ACC112 (cell line): ENCODE results near the gene GRIK1.

Experiments used
- H2AFZ ChIP-seq: fragments of 200-600 bp; sonication (generic); one replicate; pipeline ENCODE4 v1.6.0; 2017; ENCODE audit warnings: antibody characterized with exemption, low read length; ENCODE audit not compliant: unreplicated experiment
- H3K27ac ChIP-seq: fragments of 200-600 bp; sonication (generic); 2 replicates; pipeline ENCODE4 v1.5.1; 2014; ENCODE audit warnings: low read depth, mild to moderate bottlenecking, antibody characterized with exemption, low read length, moderate library complexity
- H3K27me3 ChIP-seq: fragments of 200-600 bp; sonication (generic); 2 replicates; pipeline ENCODE4 v1.6.1; 2014; ENCODE audit warnings: mild to moderate bottlenecking, antibody characterized with exemption, low read length, moderate library complexity, mixed read lengths; ENCODE audit not compliant: insufficient read depth
- H3K36me3 ChIP-seq: fragments of 200-600 bp; sonication (generic); 2 replicates; pipeline ENCODE4 v1.6.1; 2016; ENCODE audit warnings: mild to moderate bottlenecking, antibody characterized with exemption, low read length, moderate library complexity, mixed read lengths; ENCODE audit not compliant: insufficient read depth
- H3K4me1 ChIP-seq: fragments of 200-600 bp; sonication (generic); one replicate; pipeline ENCODE4 v1.6.1; 2016; ENCODE audit warnings: low read length, mixed read lengths; ENCODE audit not compliant: insufficient read depth, unreplicated experiment, control insufficient read depth
- H3K4me3 ChIP-seq: fragments of 200-600 bp; sonication (generic); 2 replicates; pipeline ENCODE4 v1.5.1; 2014; ENCODE audit warnings: mild to moderate bottlenecking, low read depth, low read length
- H3K79me2 ChIP-seq: fragments of 200-600 bp; sonication (generic); one replicate; pipeline ENCODE4 v1.6.0; 2016; ENCODE audit warnings: low read length; ENCODE audit not compliant: control insufficient read depth, unreplicated experiment, insufficient read depth

Gene GRIK1

DNA sequence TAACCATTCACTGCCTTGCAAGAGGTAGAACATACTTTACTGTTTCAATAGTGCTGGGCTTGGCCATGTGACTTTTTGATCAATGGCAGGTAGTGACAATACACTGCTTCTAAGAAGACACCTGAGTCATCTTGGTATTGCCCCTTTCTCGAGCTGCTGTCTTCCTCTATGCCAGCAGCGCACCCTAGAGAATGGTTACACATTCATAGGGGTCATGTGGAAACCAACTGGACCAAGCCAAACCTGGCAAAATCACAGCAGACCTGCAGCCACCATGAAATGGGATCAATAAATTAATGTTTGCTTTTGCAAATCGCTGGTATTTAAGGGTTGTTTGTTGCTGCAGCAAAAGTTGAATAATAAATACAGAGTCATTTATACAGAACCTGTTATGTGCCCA is 122.3 kb downstream of the GRIK1 start:
- no peaks in the 10 kb centered on the region for H3K27me3 ChIP-seq
- no peak overlapping the region for H3K4me3 ChIP-seq
- H3K79me2 ChIP-seq: no peaks in the 10 kb centered on the region
- H3K36me3 ChIP-seq: no peaks in the 10 kb centered on the region
- H3K27ac ChIP-seq: no peak overlapping the region
- no peaks in the 10 kb centered on the region for H3K4me1 ChIP-seq
- no peak overlapping the region for H2AFZ ChIP-seq

DNA sequence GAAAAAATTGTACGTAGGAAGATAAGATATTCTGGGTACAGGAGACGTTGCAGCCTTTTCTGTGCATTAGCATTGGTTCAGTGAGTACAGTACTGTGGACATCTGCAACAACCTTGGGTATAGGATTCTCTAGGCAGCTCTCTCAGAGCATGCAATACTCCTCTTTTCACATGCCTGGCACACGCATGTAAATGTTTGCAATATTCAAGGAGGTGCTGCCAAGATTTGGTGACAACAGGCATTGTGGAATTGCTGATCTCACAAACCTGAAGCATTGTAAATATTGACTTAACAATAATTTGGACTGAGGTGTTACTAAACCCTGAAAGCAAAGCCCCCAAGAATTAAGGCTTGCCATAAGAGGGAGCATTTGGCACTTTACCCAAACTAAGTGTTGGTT is 126.8 kb downstream of the GRIK1 start:
- H3K4me1 ChIP-seq: no peaks in the 10 kb centered on the region

DNA sequence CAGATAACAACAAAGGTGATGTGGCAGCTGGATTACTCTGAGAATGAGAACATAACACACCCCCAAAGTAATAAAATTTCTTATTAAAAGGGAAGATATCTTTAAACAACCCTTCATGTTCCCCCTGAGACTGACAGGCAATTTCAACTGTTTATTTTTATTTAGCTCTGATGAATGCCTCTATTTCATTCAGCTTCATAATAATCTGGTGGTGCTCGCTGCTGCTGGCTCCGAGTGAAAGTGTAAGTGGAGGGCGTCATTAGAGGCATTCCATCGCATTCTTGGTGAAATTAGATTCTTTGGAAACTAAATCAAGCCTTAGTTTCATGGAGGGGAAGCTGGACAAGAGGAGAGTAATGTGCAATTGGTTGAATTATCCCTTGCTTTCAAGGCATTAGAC is 128.9 kb downstream of the GRIK1 start:
- peaks cover 22% of the 10 kb centered on the region for H3K27me3 ChIP-seq
- H3K79me2 ChIP-seq: no peaks in the 10 kb centered on the region
- H3K27ac ChIP-seq: no peak overlapping the region
- no peak overlapping the region for H3K4me3 ChIP-seq
- H3K4me1 ChIP-seq: no peaks in the 10 kb centered on the region
- H2AFZ ChIP-seq: no peak overlapping the region
- no peaks in the 10 kb centered on the region for H3K36me3 ChIP-seq

More for the DNA sequence above, 126.8 kb downstream of the GRIK1 start:
- no peak overlapping the region for H2AFZ ChIP-seq
- no peaks in the 10 kb centered on the region for H3K36me3 ChIP-seq
- H3K27ac ChIP-seq: no peak overlapping the region
- peaks cover 6% of the 10 kb centered on the region; the same call in 1 of the 2 replicates for H3K27me3 ChIP-seq
- H3K79me2 ChIP-seq: no peaks in the 10 kb centered on the region
- H3K4me3 ChIP-seq: no peak overlapping the region

DNA sequence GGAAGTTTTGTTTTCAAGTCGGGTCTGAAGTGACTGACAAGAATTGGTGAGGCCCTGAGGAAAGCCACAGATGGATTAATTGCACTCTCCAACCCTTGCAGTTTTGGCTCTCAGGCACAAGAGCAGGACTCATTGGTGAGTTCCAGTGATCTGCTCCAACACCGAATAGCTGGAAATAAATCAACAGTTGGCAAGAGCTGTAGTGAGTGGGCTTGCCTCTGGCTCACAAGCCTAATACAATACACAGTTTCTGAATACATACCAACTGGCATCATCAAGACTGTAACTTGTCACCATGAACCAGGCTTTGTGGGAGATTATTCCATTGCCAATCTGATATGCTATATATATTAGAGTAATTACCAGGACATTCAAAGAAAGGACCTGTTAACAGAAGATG is 131.6 kb downstream of the GRIK1 start:
- Histone ChIP-seq H3K4me1 (no peaks in the 10 kb centered on the region), H3K36me3 (no peaks in the 10 kb centered on the region), H3K4me3 (no peak overlapping the region), H3K79me2 (no peaks in the 10 kb centered on the region), H3K27ac (no peak overlapping the region), H3K27me3 (peaks cover 39% of the 10 kb centered on the region), H2AFZ (no peak overlapping the region)

DNA sequence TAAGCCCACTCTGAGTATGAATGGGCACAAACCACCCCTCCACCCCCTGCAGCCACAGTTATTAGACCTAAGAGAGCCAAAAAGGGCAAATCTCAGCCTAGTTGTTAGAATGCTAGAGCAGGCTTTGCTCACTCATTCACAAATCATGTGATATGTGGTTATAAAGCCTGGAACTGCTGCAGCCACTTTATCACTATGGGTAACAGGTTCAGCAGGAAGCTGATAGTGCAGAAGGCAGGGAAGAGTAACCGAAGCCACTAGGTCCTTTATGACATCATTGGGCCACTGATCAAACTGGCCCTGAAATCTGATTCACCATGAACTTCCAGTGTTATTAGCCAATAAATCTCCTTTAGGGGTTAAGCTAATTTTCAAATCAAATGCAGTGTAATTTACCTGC is 134.7 kb downstream of the GRIK1 start:
- H2AFZ ChIP-seq: no peak overlapping the region
- peaks cover 43% of the 10 kb centered on the region for H3K27me3 ChIP-seq
- H3K4me3 ChIP-seq: no peak overlapping the region
- no peak overlapping the region for H3K27ac ChIP-seq
- H3K36me3 ChIP-seq: no peaks in the 10 kb centered on the region
- no peaks in the 10 kb centered on the region for H3K79me2 ChIP-seq
- H3K4me1 ChIP-seq: no peaks in the 10 kb centered on the region

DNA sequence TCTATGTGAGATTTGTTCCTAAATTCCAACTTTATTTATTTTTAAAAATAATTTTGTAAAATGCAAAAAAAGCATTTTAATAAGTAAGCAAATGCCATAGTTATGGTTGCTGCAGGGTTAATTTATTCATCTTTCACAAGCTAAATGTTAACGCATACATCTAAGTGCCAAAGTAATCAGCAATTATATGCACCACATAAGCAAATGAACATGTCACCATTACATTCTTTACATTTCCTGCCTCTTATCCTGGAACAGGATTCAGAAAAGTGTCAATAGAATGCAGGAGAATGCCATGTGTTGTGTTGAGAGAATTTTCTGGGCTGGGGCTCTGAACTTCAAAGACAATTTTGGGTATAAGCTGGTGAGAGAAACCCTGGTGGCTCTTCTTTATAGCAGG is 136.6 kb downstream of the GRIK1 start:
- Histone ChIP-seq H3K4me3 (no peak overlapping the region), H3K4me1 (no peaks in the 10 kb centered on the region), H3K36me3 (no peaks in the 10 kb centered on the region), H3K27me3 (peaks cover 44% of the 10 kb centered on the region), H3K27ac (no peak overlapping the region), H3K79me2 (no peaks in the 10 kb centered on the region), H2AFZ (no peak overlapping the region)

- Histone ChIP-seq H3K79me2 (no peaks in the 10 kb centered on the region), H3K4me3 (no peak overlapping the region), H3K36me3 (no peaks in the 10 kb centered on the region), H2AFZ (no peak overlapping the region), H3K27ac (no peak overlapping the region), H3K27me3 (peaks cover 31% of the 10 kb centered on the region), H3K4me1 (no peaks in the 10 kb centered on the region)
Measured at GRCh38 chr21:29801122-29801521, 138.7 kb downstream of the GRIK1 start.

- H3K4me3 ChIP-seq: no peak overlapping the region
- no peaks in the 10 kb centered on the region for H3K4me1 ChIP-seq
- H2AFZ ChIP-seq: no peak overlapping the region
- H3K27ac ChIP-seq: no peak overlapping the region
- no peaks in the 10 kb centered on the region for H3K79me2 ChIP-seq
- H3K27me3 ChIP-seq: peaks cover 30% of the 10 kb centered on the region
- H3K36me3 ChIP-seq: no peaks in the 10 kb centered on the region
Measured at GRCh38 chr21:29800056-29800455, 139.7 kb downstream of the GRIK1 start.

- Histone ChIP-seq H3K79me2 (no peaks in the 10 kb centered on the region), H3K4me1 (no peaks in the 10 kb centered on the region), H3K27ac (no peak overlapping the region), H3K4me3 (no peak overlapping the region), H3K27me3 (peaks cover 20% of the 10 kb centered on the region), H2AFZ (no peak overlapping the region), H3K36me3 (no peaks in the 10 kb centered on the region)
Measured at GRCh38 chr21:29798840-29799239, 141.0 kb downstream of the GRIK1 start.

DNA sequence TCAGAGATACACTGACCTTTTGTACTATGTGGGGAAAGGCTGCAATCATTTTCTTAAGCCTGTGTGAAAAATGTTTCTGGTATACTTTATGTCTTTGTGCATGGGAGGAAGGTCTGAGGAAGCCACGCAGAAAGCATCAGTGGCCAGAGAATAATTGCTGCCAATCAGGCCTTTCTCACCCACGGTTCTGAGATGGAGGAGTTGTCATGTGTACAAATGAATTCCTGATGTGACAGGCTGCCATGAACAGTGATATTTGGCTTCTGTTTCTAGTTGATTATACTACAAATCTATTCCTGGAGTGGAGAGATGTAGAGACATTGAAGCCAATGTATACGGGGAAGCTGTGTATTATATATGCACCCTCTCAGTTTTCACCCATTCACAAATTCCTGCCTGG is 142.6 kb downstream of the GRIK1 start:
- H3K4me1 ChIP-seq: no peaks in the 10 kb centered on the region
- H3K4me3 ChIP-seq: no peak overlapping the region
- H3K27ac ChIP-seq: no peak overlapping the region
- no peaks in the 10 kb centered on the region for H3K79me2 ChIP-seq
- H3K27me3 ChIP-seq: peaks cover 13% of the 10 kb centered on the region; the same call in 1 of the 2 replicates
- no peaks in the 10 kb centered on the region for H3K36me3 ChIP-seq
- no peak overlapping the region for H2AFZ ChIP-seq

DNA sequence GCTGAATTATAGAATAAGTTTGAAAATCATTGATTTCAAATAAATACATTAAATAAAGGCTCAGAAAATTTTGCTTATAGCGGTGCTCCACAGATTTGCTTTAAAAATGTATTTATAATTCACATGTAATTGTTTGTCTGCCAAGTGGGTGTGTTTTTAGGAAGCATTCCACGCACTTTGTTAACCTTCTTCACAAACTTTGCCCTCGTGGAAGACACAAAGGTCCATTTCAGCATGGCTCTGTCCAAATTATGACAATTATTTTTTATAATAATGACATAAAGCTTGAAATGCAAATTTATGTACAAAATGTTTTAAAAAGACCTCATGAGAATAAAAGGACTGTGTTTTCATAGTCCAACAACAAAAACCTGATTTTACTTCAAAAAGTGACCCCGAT is 146.1 kb downstream of the GRIK1 start:
- Histone ChIP-seq H2AFZ (no peak overlapping the region), H3K27ac (no peak overlapping the region), H3K27me3 (peaks cover 10% of the 10 kb centered on the region; the same call in 1 of the 2 replicates), H3K4me1 (no peaks in the 10 kb centered on the region), H3K4me3 (no peak overlapping the region), H3K79me2 (no peaks in the 10 kb centered on the region), H3K36me3 (no peaks in the 10 kb centered on the region)
